Osteoblast (primary cell): ENCODE measurements around the gene ABHD13. TPM values are rescaled to one million over a fixed set of nuclear protein-coding genes. Genes with fewer than 3 reads are reported as not detected.

Experiments used
- DNase-seq: peaks from one replicate; pipeline ENCODE4 v3.0.0; 2011; ENCODE audit warnings: low spot score, mixed read lengths; ENCODE audit not compliant: insufficient read length; ENCODE audit errors: missing footprints
- H2AFZ ChIP-seq: 2 replicates; pipeline ENCODE4 v1.6.0; 2011; ENCODE audit warnings: mild to moderate bottlenecking, low read length
- H3K27ac ChIP-seq: 2 replicates; pipeline ENCODE4 v1.5.1; 2011; ENCODE audit warnings: mild to moderate bottlenecking, low read depth, low read length, moderate library complexity
- H3K27me3 ChIP-seq: 2 replicates; pipeline ENCODE4 v1.6.0; 2012; ENCODE audit warnings: mild to moderate bottlenecking, control low read depth, inconsistent platforms, low read length, moderate library complexity; ENCODE audit not compliant: insufficient read depth
- H3K36me3 ChIP-seq: 2 replicates; pipeline ENCODE4 v1.5.1; 2011; ENCODE audit warnings: mild to moderate bottlenecking, low read length, control low read depth, moderate library complexity; ENCODE audit not compliant: insufficient read depth
- H3K4me1 ChIP-seq: 2 replicates; pipeline ENCODE4 v1.5.1; 2011; ENCODE audit warnings: mild to moderate bottlenecking, low read length, control low read depth, moderate library complexity; ENCODE audit not compliant: insufficient read depth
- H3K4me2 ChIP-seq: 2 replicates; pipeline ENCODE4 v1.6.0; 2011; ENCODE audit warnings: mild to moderate bottlenecking, low read length; ENCODE audit not compliant: insufficient read depth
- H3K4me3 ChIP-seq: fragments of 200-600 bp; sonication (generic); 3 replicates; pipeline ENCODE4 v1.5.1; 2012; ENCODE audit warnings: mild to moderate bottlenecking, low read length, inconsistent platforms; ENCODE audit not compliant: insufficient read depth
- H3K79me2 ChIP-seq: 2 replicates; pipeline ENCODE4 v1.6.0; 2012; ENCODE audit warnings: mild to moderate bottlenecking, low read length, control low read depth, inconsistent platforms; ENCODE audit not compliant: insufficient read depth
- H3K9me3 ChIP-seq: 2 replicates; pipeline ENCODE4 v1.5.1; 2011; ENCODE audit warnings: low read depth, low read length, control low read depth
- H4K20me1 ChIP-seq: 2 replicates; pipeline ENCODE4 v1.6.0; 2012; ENCODE audit warnings: mild to moderate bottlenecking, low read length, control low read depth; ENCODE audit not compliant: insufficient read depth
- total RNA-seq: library from RNA; depleted of rRNA; stranded (reverse); fragments of >200 nt; gene quantifications from 2 replicates; pipeline ENCODE4 v1.2.3, GENCODE V29; 2012
- TF ChIP-seq, protein P1 (sequence below): IDR thresholded peaks from 2 replicates; pipeline ENCODE4 v1.5.1; 2011; ENCODE audit warnings: mild to moderate bottlenecking, low read depth, low read length, moderate library complexity; ENCODE audit errors: extremely low read depth

Gene ABHD13
- total RNA-seq, 1 donor: 8.7 TPM

GRCh38 chr13:108274718-108275117, 56.5 kb downstream of the ABHD13 start:
- DNase-seq: no peak
- Histone ChIP-seq H3K9me3 (no peaks in the 10 kb centered on the region), H2AFZ (no peak overlapping the region), H3K27ac (no peak overlapping the region), H3K27me3 (no peaks in the 10 kb centered on the region), H3K4me3 (no peak overlapping the region), H3K79me2 (no peaks in the 10 kb centered on the region), H3K36me3 (no peaks in the 10 kb centered on the region), H4K20me1 (no peaks in the 10 kb centered on the region), H3K4me1 (peaks cover 4% of the 10 kb centered on the region), H3K4me2 (no peak overlapping the region)
- TF ChIP-seq, protein P1, sequence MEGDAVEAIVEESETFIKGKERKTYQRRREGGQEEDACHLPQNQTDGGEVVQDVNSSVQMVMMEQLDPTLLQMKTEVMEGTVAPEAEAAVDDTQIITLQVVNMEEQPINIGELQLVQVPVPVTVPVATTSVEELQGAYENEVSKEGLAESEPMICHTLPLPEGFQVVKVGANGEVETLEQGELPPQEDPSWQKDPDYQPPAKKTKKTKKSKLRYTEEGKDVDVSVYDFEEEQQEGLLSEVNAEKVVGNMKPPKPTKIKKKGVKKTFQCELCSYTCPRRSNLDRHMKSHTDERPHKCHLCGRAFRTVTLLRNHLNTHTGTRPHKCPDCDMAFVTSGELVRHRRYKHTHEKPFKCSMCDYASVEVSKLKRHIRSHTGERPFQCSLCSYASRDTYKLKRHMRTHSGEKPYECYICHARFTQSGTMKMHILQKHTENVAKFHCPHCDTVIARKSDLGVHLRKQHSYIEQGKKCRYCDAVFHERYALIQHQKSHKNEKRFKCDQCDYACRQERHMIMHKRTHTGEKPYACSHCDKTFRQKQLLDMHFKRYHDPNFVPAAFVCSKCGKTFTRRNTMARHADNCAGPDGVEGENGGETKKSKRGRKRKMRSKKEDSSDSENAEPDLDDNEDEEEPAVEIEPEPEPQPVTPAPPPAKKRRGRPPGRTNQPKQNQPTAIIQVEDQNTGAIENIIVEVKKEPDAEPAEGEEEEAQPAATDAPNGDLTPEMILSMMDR: no peak

GRCh38 chr13:108276060-108276459, 57.9 kb downstream of the ABHD13 start:
- no peak overlapping the region for H3K27ac ChIP-seq
- no peaks in the 10 kb centered on the region for H3K4me1 ChIP-seq
- TF ChIP-seq, protein P1: no peak
- no peaks in the 10 kb centered on the region for H4K20me1 ChIP-seq
- no peaks in the 10 kb centered on the region for H3K27me3 ChIP-seq
- no peak overlapping the region for H3K4me3 ChIP-seq
- H3K79me2 ChIP-seq: no peaks in the 10 kb centered on the region
- no peak overlapping the region for H3K4me2 ChIP-seq
- H3K36me3 ChIP-seq: no peaks in the 10 kb centered on the region
- H2AFZ ChIP-seq: no peak overlapping the region
- no peak for DNase-seq
- H3K9me3 ChIP-seq: no peaks in the 10 kb centered on the region

GRCh38 chr13:108278466-108278865, 60.3 kb downstream of the ABHD13 start:
- Histone ChIP-seq H3K4me1 (no peaks in the 10 kb centered on the region), H3K79me2 (no peaks in the 10 kb centered on the region), H4K20me1 (no peaks in the 10 kb centered on the region), H3K27me3 (no peaks in the 10 kb centered on the region), H3K4me2 (no peak overlapping the region), H2AFZ (no peak overlapping the region), H3K36me3 (no peaks in the 10 kb centered on the region), H3K9me3 (no peaks in the 10 kb centered on the region), H3K4me3 (no peak overlapping the region), H3K27ac (no peak overlapping the region)
- TF ChIP-seq, protein P1: no peak
- DNase-seq: no peak

GRCh38 chr13:108281901-108282300, 63.7 kb downstream of the ABHD13 start:
- no peak for DNase-seq
- no peaks in the 10 kb centered on the region for H3K4me1 ChIP-seq

More at GRCh38 chr13:108281901-108282300, 63.7 kb downstream of the ABHD13 start:
- H3K27me3 ChIP-seq: no peaks in the 10 kb centered on the region
- H3K36me3 ChIP-seq: no peaks in the 10 kb centered on the region
- H3K79me2 ChIP-seq: no peaks in the 10 kb centered on the region
- TF ChIP-seq, protein P1: no peak
- no peaks in the 10 kb centered on the region for H4K20me1 ChIP-seq
- no peaks in the 10 kb centered on the region for H3K9me3 ChIP-seq
- H3K27ac ChIP-seq: no peak overlapping the region
- no peak overlapping the region for H2AFZ ChIP-seq
- no peak overlapping the region for H3K4me3 ChIP-seq
- no peak overlapping the region for H3K4me2 ChIP-seq
